ENCODE measurements around the gene DDIT4L. TPM values are rescaled to one million over a fixed set of nuclear protein-coding genes. Genes with fewer than 3 reads are reported as not detected.
"Not testable (repeated sequence)": the region's sequence is repeated elsewhere in the genome, so short reads cannot be mapped to it uniquely, and the experiment has no call there.

Gene DDIT4L
- total and polyA plus RNA-seq, 9 donors = 1.1 to 9.3 (median 5.0) TPM

GRCh38 chr4:100147198-100147597 is 43.1 kb downstream of the DDIT4L start:
- TF ChIP-seq POLR2A (IDR thresholded peaks at IDR 0.05) (no peak), EP300 (IDR thresholded peaks at IDR 0.05) (no peak)
- TF ChIP-seq, protein P1, sequence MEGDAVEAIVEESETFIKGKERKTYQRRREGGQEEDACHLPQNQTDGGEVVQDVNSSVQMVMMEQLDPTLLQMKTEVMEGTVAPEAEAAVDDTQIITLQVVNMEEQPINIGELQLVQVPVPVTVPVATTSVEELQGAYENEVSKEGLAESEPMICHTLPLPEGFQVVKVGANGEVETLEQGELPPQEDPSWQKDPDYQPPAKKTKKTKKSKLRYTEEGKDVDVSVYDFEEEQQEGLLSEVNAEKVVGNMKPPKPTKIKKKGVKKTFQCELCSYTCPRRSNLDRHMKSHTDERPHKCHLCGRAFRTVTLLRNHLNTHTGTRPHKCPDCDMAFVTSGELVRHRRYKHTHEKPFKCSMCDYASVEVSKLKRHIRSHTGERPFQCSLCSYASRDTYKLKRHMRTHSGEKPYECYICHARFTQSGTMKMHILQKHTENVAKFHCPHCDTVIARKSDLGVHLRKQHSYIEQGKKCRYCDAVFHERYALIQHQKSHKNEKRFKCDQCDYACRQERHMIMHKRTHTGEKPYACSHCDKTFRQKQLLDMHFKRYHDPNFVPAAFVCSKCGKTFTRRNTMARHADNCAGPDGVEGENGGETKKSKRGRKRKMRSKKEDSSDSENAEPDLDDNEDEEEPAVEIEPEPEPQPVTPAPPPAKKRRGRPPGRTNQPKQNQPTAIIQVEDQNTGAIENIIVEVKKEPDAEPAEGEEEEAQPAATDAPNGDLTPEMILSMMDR (IDR thresholded peaks at IDR 0.05) = no peak
- no peaks in the 10 kb centered on the region for H3K36me3 ChIP-seq
- intact Hi-C loops (cut with DNase I) = no loop called here
- no peak for DNase-seq
- peaks cover 4% of the 10 kb centered on the region for H3K4me1 ChIP-seq (ENCODE audit: insufficient read depth)
- H3K27ac ChIP-seq = no peak overlapping the region
- no peaks in the 10 kb centered on the region for H3K9me3 ChIP-seq
- no peak overlapping the region for H3K4me3 ChIP-seq
- H3K27me3 ChIP-seq = no peaks in the 10 kb centered on the region
- WGBS, 3 donors = 20 to 30% (median 27%) methylated on average over 1 of the region's 1 CpG

DNA sequence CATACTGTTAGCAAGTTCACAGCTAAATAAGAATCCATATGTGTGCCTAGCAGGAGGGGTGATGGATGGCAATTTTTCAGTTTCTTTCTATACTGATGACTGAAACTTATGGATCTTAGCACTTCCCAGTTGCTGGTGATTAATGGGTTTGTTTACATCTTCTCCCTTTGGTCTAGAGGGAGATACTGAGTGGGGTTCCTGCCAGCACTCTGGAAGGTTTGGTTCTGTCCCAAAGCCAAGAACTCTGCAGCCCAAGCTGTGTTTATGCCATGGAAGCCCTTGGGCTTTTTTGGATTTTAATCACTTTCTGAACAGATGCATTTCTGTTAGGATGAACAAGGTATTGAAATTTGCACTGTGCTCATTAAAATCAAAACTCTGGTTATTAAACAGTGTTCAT is 43.5 kb downstream of the DDIT4L start:
- Histone ChIP-seq H3K27me3 (no peaks in the 10 kb centered on the region), H3K27ac (no peak overlapping the region), H3K9me3 (no peaks in the 10 kb centered on the region), H3K4me1 (ENCODE audit: insufficient read depth) (peaks cover 4% of the 10 kb centered on the region), H3K4me3 (no peak overlapping the region), H3K36me3 (no peaks in the 10 kb centered on the region)
- peak in 1 of 5 donors; percentile 14 for DNase-seq
- TF ChIP-seq, protein P1 (IDR thresholded peaks at IDR 0.05) = no peak
- no peak for TF ChIP-seq POLR2A (IDR thresholded peaks at IDR 0.05)
- no peak for TF ChIP-seq EP300 (IDR thresholded peaks at IDR 0.05)
- intact Hi-C loops (cut with DNase I) = no loop called here

GRCh38 chr4:100137320-100137719 is 52.9 kb downstream of the DDIT4L start:
- H3K27ac ChIP-seq; H3K27me3 ChIP-seq; H3K9me3 ChIP-seq; DNase-seq; H3K4me3 ChIP-seq; intact Hi-C loops (cut with DNase I); H3K4me1 ChIP-seq (ENCODE audit: insufficient read depth); H3K36me3 ChIP-seq: not testable (repeated sequence)
- WGBS, 3 donors = 96 to 100% (median 96%) methylated on average over 4 of the region's 4 CpGs

Other genes starting within 250 kb of the DDIT4L start
- gene DNAJB14, start 243.8 kb downstream of the DDIT4L start, total RNA-seq = 10 to 100 TPM; 24.0 to 47.8 (median 38.4) TPM
- gene DNAJB14, start 243.8 kb downstream of the DDIT4L start, polyA plus RNA-seq = 10 to 100 TPM; 10.5 to 15.2 TPM
- 100 to 1,000 TPM; 117 to 221 (median 144) TPM for gene H2AZ1, start 240.2 kb downstream of the DDIT4L start, total RNA-seq
- 100 to 1,000 TPM in 1 of 2 donors, 10 to 100 TPM in 1; 99.7 to 257 TPM for gene H2AZ1, start 240.2 kb downstream of the DDIT4L start, polyA plus RNA-seq